Suppressor macrophage (primary cell): ENCODE results near the gene NCBP2L.
"Not testable (repeated sequence)": the region's sequence is repeated elsewhere in the genome, so short reads cannot be mapped to it uniquely, and the experiment has no call there.

Experiments
- DNase-seq, 4 experiments: peaks; one replicate each; pipeline ENCODE4 v3.0.0-alpha.2; 2020 to 2022

NCBP2L gene

GRCh38 chrX:107810053-107810452, 32.5 kb downstream of the NCBP2L start:
- not testable (repeated sequence) for DNase-seq

DNA sequence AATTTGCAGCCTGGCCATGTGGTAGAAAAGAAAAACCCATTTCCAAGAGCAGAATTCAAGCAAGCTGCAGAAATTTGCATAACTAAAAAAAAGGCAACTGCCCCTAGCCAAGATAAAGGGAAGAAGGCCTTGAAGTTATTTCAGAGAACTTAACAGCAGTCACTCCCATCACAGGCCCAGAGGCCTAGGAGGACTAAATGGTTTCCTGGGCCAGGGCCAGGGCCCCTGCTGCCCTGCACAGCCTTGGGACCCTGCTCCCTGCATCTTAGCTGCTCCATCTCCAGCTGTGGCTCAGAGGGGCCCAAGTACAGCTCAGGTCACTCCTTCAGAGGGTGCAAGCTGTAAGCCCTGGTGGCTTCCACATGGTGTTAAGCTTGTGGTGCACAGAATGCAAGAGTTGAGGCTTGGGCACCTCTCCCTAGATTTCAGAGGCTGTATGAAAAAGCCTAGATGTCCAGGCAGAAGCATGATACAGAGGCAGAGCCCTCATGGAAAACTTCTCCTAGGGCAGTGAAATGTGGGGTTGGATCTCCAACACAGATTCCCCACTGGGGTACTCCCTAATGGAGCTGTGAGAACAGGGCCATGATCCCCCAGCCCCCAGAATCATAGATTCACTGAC, 41.5 kb downstream of the NCBP2L start:
- no peak for DNase-seq

DNA sequence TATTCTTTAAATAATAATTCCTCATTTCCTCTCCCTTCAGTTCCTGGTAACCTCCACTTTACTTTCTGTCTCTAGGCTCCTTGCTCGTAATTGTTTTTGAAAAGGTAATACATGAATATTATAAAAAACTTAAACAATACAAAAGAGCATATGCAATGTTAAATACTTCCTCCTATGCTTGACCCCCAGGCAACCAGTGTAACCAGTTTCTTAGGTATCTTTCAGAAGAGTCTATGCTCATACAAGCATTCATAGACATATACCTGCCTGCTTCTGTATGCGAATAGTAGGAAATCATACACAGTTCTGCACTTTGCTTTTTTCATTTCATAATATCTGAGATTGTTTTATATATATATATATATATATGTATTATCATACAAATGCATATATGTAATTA, 45.5 kb downstream of the NCBP2L start:
- no peak for DNase-seq

- DNase-seq = peak; percentile 8 to 52 (median 28)
These were observed 45.9 kb downstream of the NCBP2L start for GRCh38 chrX:107823456-107823855.

DNA sequence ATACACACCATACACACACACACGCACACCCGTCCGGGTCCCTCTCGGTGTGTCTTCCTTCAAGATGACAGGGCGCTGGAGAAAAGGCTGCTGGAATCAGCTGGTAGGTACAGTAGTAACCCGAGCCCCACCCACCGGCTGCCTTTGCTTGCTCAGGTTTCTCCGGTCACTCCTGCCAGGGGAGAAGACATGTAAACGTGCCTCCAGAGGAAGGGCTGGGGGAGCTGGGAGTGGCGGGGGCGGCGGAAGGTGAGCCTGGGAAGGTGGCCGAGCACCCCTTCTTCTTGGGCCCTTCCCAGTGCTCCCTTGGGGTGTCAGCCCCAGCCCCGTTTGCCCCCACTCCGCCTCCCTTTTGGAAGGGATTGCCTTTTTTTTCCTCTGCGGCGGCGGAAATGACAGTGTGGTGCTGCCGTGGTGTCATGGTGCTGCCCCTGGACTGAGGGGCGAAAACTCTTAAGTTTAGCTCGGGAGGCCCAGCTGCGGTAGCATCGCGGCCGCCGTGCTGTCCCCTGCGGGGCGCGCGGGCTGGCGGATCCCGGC, 48.2 kb downstream of the NCBP2L start, which contains the start of gene MID2:
MID2 (plus strand) TSS at position 169 of the 540 bp plus-strand sequence. CDS start 561 bp downstream, outside the sequence.
- DNase-seq = peak in 1 of 4 experiments; percentile 7

GRCh38 chrX:107826238-107827029, 48.9 kb downstream of the NCBP2L start:
- DNase-seq = peak; percentile 13 to 66 (median 54)

DNA sequence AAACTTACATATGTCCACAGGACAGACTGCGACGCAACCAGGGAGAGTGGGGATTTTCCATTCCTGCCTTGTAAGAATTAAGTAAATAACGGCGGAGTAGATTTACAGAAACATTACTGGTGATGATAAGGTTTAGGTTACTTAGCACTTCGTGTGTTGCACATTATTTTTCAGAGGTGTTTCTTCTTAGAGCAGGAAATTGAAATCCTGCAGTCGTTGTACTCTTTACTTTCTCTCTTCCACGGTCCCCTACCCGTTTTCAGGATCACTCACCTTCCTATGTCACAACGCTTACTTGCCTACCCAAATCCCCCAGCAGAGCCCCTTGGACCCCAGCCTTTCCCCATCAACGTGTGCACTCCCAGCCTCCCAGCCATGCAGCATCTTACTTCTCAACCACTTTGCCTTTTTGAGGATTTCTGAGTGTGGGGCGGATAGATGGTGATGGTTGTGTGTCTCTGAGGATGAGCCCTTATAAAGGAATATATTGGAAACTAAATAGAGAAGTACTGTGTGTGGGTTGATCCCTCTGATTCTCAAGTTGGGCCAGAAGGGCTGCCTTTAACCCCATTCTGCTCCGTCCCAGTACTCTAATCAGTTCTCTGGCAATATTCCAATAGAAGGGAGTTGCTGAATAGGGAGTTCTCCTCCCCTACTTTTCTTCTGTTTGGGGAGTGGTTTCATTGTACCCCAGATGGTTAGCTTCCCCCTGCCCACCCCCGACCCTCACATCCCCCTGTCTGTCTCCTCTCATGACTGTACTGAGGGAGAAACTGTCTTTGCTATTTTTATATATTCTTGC, 49.7 kb downstream of the NCBP2L start:
- peak in 2 of 4 experiments; percentile 24 to 29 for DNase-seq

- no peak for DNase-seq
These were observed 50.3 kb downstream of the NCBP2L start for GRCh38 chrX:107827852-107828251.

DNA sequence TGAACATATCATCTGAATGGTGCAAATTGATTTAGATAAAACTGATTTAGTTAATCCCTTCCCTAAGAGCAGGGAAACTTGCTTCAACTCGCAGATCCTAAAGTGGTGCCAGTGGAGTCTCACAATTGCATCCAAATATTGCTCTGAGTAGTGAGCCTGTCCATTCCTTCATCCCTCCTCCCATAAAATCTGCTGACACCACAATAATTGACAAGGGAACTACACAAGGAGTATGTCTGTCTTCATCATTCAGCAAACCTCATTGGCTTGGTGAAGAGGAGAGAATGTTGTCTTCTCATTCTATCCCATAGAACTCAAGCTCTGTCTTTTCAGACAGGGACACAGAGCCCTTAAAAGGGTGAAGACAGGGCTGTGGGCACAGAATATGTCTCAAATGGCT, 52.3 kb downstream of the NCBP2L start:
- DNase-seq = no peak

- no peak for DNase-seq
These were observed 53.7 kb downstream of the NCBP2L start for GRCh38 chrX:107831071-107831730.

- DNase-seq = no peak
These were observed 57.0 kb downstream of the NCBP2L start for GRCh38 chrX:107834275-107835201.

DNA sequence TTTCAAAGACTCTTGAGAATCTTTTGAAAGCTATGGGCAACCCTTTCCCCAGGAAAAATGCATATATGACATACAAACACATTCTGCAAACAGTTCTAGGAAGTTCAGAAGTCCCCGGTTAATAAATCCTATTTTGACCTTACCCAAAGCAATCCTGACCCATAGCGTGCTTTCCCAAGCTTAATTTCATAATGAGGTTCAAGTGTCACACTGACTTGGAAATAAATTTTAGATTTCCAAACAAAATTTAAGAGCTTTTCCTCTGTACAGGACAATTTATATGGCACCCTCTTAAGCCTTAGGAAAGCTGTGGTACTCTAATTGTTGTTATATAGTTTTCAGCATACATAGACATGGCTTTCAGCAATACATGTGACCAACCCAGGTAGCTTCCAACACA, 59.4 kb downstream of the NCBP2L start:
- no peak for DNase-seq

- DNase-seq = no peak
These were observed 63.4 kb downstream of the NCBP2L start for GRCh38 chrX:107840971-107841370.

GRCh38 chrX:107842715-107843400, 65.3 kb downstream of the NCBP2L start:
- no peak for DNase-seq
